ENCODE data around the gene OSCP1. TPM values are rescaled to one million over a fixed set of nuclear protein-coding genes. Genes with fewer than 3 reads are reported as not detected.
A peak's percentile ranks its signal among the peaks of the same experiment; 100 is the strongest.

The OSCP1 gene
- total and polyA plus RNA-seq, 2 donors (not counting 1 experiment from before 2014, with no cell fraction given): 6.5 to 10.7 TPM

DNA sequence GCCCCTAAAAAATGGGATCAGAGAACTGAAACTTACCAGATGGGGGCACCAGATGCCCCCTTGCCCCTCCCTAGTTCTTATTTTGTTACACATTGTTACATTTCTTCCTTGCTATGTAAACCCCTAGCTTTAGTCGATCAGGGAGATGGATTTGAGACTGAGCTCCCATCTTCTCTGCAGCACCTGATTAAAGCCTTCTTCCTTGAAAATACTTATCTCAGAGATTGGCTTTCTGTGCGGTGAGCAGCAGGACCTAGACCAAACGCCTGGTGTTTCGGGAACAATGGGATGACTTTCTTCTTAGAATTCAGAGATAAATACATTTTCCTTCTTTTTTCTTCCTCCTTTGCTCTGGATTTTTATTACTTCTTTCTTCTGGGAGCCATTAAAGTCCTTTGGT lies 35.9 kb downstream of the OSCP1 start:
- no peaks in the 10 kb centered on the region for H4K20me1 ChIP-seq (ENCODE audit: control insufficient read depth, extremely low read depth, insufficient read depth, low read length)
- no peaks in the 10 kb centered on the region for H3K36me3 ChIP-seq (ENCODE audit: control insufficient read depth, insufficient read depth, low read length)
- H3K4me1 ChIP-seq (ENCODE audit: control insufficient read depth, extremely low read depth, insufficient read depth, low read length): no peaks in the 10 kb centered on the region
- no peaks in the 10 kb centered on the region for H3K9me3 ChIP-seq (ENCODE audit: control insufficient read depth, insufficient read depth, low read depth, low read length)
- no peaks in the 10 kb centered on the region for H3K27me3 ChIP-seq (ENCODE audit: control insufficient read depth, insufficient read depth, low read length)
- no peak overlapping the region for H3K9ac ChIP-seq (ENCODE audit: insufficient read depth, low read length)
- no peak overlapping the region for H3K4me2 ChIP-seq (ENCODE audit: extremely low read depth, insufficient read depth, low read length)
- H3K4me3 ChIP-seq (replicated peaks in 1 of 4; ENCODE audit: control extremely low read depth in 1 of 4, insufficient read depth in 1 of 4, low read depth in 3 of 4, low read length in 4 of 4): no peak overlapping the region
- no peak overlapping the region for H3K27ac ChIP-seq (ENCODE audit: insufficient read depth, low read length)
- H3K79me2 ChIP-seq (ENCODE audit: control insufficient read depth, insufficient read depth, low read length): no peaks in the 10 kb centered on the region
- TF ChIP-seq, protein P1, sequence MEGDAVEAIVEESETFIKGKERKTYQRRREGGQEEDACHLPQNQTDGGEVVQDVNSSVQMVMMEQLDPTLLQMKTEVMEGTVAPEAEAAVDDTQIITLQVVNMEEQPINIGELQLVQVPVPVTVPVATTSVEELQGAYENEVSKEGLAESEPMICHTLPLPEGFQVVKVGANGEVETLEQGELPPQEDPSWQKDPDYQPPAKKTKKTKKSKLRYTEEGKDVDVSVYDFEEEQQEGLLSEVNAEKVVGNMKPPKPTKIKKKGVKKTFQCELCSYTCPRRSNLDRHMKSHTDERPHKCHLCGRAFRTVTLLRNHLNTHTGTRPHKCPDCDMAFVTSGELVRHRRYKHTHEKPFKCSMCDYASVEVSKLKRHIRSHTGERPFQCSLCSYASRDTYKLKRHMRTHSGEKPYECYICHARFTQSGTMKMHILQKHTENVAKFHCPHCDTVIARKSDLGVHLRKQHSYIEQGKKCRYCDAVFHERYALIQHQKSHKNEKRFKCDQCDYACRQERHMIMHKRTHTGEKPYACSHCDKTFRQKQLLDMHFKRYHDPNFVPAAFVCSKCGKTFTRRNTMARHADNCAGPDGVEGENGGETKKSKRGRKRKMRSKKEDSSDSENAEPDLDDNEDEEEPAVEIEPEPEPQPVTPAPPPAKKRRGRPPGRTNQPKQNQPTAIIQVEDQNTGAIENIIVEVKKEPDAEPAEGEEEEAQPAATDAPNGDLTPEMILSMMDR (conservative IDR thresholded peaks at IDR 0.05 in 1 of 2, IDR thresholded peaks at IDR 0.05 in 1 of 2; ENCODE audit: low read depth in 1 of 2, low read length in 2 of 2): no peak
- no peak for TF ChIP-seq EZH2 (IDR thresholded peaks at IDR 0.05; ENCODE audit: low read length, missing control alignments)
- H2AFZ ChIP-seq (ENCODE audit: low read length): no peak overlapping the region
- DNase-seq (ENCODE audit: low read depth in 2 of 2): no peak

DNA sequence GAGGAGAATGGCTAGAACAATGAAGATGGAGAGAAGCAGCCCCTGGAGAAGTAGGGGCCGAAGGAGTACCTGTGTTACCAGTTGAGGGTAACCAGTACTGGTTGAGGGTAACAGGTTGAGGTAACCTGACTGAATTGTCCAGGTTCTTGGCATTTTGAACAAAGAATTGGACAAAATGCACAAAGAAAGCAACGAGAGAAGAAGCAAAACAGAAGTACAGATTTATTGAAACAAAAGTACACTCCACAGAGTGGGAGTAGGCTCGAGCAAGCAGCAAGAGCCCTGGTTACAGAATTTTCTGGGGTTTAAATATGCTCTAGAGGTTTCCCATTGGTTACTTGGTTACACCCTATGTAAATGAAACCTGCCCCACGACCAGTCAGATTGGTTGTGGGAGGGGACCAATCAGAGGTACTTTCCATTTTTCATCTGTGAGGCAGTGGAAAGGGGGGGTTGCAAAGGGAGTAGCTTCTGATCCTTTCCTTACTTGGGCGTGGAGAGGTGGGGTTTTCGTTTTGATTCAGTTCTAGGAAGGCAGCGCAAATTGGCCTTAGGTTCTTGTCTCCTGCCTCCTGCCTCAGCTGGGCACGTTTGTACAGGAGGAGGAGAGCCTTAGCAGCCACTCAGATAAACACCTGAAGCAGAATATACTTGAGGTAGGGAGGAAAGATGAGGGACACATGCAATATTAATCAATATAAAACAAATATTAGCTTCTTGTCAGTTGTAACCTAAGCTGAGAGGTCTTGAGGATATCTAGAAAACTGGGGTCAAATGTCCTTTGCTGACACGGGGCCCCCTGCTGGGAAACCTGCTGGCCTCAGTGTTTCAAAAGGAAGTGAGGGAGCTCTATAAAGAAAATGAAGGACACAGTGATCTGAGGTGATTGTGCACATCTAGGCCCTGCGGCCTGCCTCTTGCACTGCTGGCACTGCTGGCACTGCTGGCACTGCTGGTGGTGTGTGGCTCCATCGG lies 38.3 kb downstream of the OSCP1 start:
- Histone ChIP-seq H3K4me3 (replicated peaks in 1 of 4; ENCODE audit: control extremely low read depth in 1 of 4, insufficient read depth in 1 of 4, low read depth in 3 of 4, low read length in 4 of 4) (no peak overlapping the region), H3K4me1 (ENCODE audit: control insufficient read depth, extremely low read depth, insufficient read depth, low read length) (peaks cover 2% of the 10 kb centered on the region), H4K20me1 (ENCODE audit: control insufficient read depth, extremely low read depth, insufficient read depth, low read length) (no peaks in the 10 kb centered on the region), H2AFZ (ENCODE audit: low read length) (no peak overlapping the region), H3K9me3 (ENCODE audit: control insufficient read depth, insufficient read depth, low read depth, low read length) (no peaks in the 10 kb centered on the region), H3K9ac (ENCODE audit: insufficient read depth, low read length) (no peak overlapping the region), H3K36me3 (ENCODE audit: control insufficient read depth, insufficient read depth, low read length) (no peaks in the 10 kb centered on the region), H3K27ac (ENCODE audit: insufficient read depth, low read length) (no peak overlapping the region), H3K79me2 (ENCODE audit: control insufficient read depth, insufficient read depth, low read length) (no peaks in the 10 kb centered on the region), H3K27me3 (ENCODE audit: control insufficient read depth, insufficient read depth, low read length) (no peaks in the 10 kb centered on the region), H3K4me2 (ENCODE audit: extremely low read depth, insufficient read depth, low read length) (no peak overlapping the region)
- peak; percentile 27 to 61 for DNase-seq (ENCODE audit: low read depth in 2 of 2)
- TF ChIP-seq, protein P1 (conservative IDR thresholded peaks at IDR 0.05 in 1 of 2, IDR thresholded peaks at IDR 0.05 in 1 of 2; ENCODE audit: low read depth in 1 of 2, low read length in 2 of 2): no peak
- TF ChIP-seq EZH2 (IDR thresholded peaks at IDR 0.05; ENCODE audit: low read length, missing control alignments): no peak

DNA sequence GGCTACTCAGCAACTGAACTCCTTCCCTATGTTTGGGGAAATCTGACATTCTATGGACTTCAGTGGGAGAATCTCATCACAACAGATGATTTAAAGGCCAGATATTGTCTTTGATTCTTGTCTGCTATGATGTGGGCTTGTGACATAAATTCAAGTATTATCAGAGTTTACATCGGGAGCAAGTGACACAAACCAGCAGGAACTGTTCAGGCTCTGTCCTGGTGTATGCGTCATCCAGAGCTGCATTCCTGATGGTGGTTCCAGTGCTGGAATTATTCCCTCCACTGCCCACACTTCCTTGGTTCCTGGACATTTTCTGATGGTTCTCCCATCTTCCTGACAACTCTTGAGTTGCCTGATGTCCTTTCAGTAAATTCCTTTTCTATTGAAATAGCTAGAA lies 41.8 kb downstream of the OSCP1 start:
- Histone ChIP-seq H4K20me1 (ENCODE audit: control insufficient read depth, extremely low read depth, insufficient read depth, low read length) (no peaks in the 10 kb centered on the region), H3K79me2 (ENCODE audit: control insufficient read depth, insufficient read depth, low read length) (no peaks in the 10 kb centered on the region), H3K4me1 (ENCODE audit: control insufficient read depth, extremely low read depth, insufficient read depth, low read length) (peaks cover 2% of the 10 kb centered on the region), H3K36me3 (ENCODE audit: control insufficient read depth, insufficient read depth, low read length) (no peaks in the 10 kb centered on the region), H3K4me2 (ENCODE audit: extremely low read depth, insufficient read depth, low read length) (peak overlapping the region; percentile 35), H2AFZ (ENCODE audit: low read length) (peak overlapping the region; percentile 39), H3K9ac (ENCODE audit: insufficient read depth, low read length) (no peak overlapping the region), H3K4me3 (replicated peaks in 1 of 4; ENCODE audit: control extremely low read depth in 1 of 4, insufficient read depth in 1 of 4, low read depth in 3 of 4, low read length in 4 of 4) (no peak overlapping the region), H3K27me3 (ENCODE audit: control insufficient read depth, insufficient read depth, low read length) (no peaks in the 10 kb centered on the region), H3K27ac (ENCODE audit: insufficient read depth, low read length) (no peak overlapping the region), H3K9me3 (ENCODE audit: control insufficient read depth, insufficient read depth, low read depth, low read length) (no peaks in the 10 kb centered on the region)
- peak; percentile 35 to 73 for DNase-seq (ENCODE audit: low read depth in 2 of 2)
- TF ChIP-seq, protein P1 (conservative IDR thresholded peaks at IDR 0.05 in 1 of 2, IDR thresholded peaks at IDR 0.05 in 1 of 2; ENCODE audit: low read depth in 1 of 2, low read length in 2 of 2): no peak
- no peak for TF ChIP-seq EZH2 (IDR thresholded peaks at IDR 0.05; ENCODE audit: low read length, missing control alignments)

Measured in fibroblast of lung (primary cell).